Panc1 (cell line): Measurements from ENCODE around the gene AGBL4. TPM values are rescaled to one million over a fixed set of nuclear protein-coding genes. Genes with fewer than 3 reads are reported as not detected.

ENCODE experiments used
- ATAC-seq: fragments of 200-7000 bp; cut with Tn5 transposase; 2 replicates; pipeline ENCODE4 v1.9.1; 2020; ENCODE audit warnings: mild to moderate bottlenecking, moderate library complexity
- BruUV-seq: library from RNA; stranded (reverse); fragments of 400-500 nt; replicated peaks from 2 replicates; lab custom pipeline; 2021; lab: Mats Ljungman, UMichigan
- CTCF ChIA-PET: fragments of 300-600 bp; sonication (Branson Sonifier 250); formaldehyde crosslinking; loops from one replicate; lab custom pipeline; 2022; ENCODE audit warnings: antibody characterized with exemption; lab: Charles Lee
- POLR2A ChIA-PET: fragments of 300-600 bp; sonication (Branson Sonifier 250); formaldehyde crosslinking; loops from one replicate; lab custom pipeline; 2022; ENCODE audit warnings: antibody characterized with exemption; lab: Charles Lee
- DNase-seq: peaks from one replicate; pipeline ENCODE4 v3.0.0-alpha.2; 2010; ENCODE audit warnings: low read depth, low spot score
- H3K27ac ChIP-seq: 2 replicates; pipeline ENCODE4 v1.5.1; 2011; ENCODE audit warnings: mild to moderate bottlenecking, low read length, inconsistent platforms
- H3K27me3 ChIP-seq: fragments of 200-500 bp; sonication (Bioruptor generic); 2 replicates; pipeline ENCODE4 v1.6.0; 2014; ENCODE audit warnings: low read length, inconsistent platforms; ENCODE audit not compliant: control insufficient read depth, insufficient read depth
- H3K36me3 ChIP-seq: fragments of 200-500 bp; sonication (Bioruptor generic); 2 replicates; pipeline ENCODE4 v1.5.1; 2014; ENCODE audit warnings: inconsistent platforms, mild to moderate bottlenecking, low read length, moderate library complexity; ENCODE audit not compliant: control insufficient read depth, insufficient read depth
- H3K4me1 ChIP-seq: 2 replicates; pipeline ENCODE4 v1.5.1; 2011; ENCODE audit warnings: inconsistent platforms, mild to moderate bottlenecking, low read length, moderate library complexity; ENCODE audit not compliant: control insufficient read depth, insufficient read depth
- H3K4me3 ChIP-seq, 2 experiments: 2 replicates each; pipeline ENCODE4 v1.5.1; 2011 to 2012; ENCODE audit warnings: low read depth in 2 of 2, low read length in 2 of 2, mild to moderate bottlenecking in 2 of 2, inconsistent platforms in 1 of 2, moderate library complexity in 1 of 2
- H3K9me3 ChIP-seq: fragments of 200-500 bp; sonication (Bioruptor generic); 2 replicates; pipeline ENCODE4 v1.5.1; 2014; ENCODE audit warnings: low read depth, mild to moderate bottlenecking, inconsistent platforms, low read length, moderate library complexity; ENCODE audit not compliant: control insufficient read depth, insufficient read depth
- CTCF ChIP-seq: fragments of 450-650 bp; IDR thresholded peaks from 2 replicates; pipeline ENCODE4 v1.5.1; 2017; ENCODE audit warnings: mild to moderate bottlenecking
- POLR2AphosphoS5 ChIP-seq: IDR thresholded peaks from 2 replicates; pipeline ENCODE4 v1.6.1; 2012; ENCODE audit warnings: mild to moderate bottlenecking, low read depth, low read length, moderate library complexity
- REST ChIP-seq, 2 experiments: IDR thresholded peaks; 2 replicates each; pipeline ENCODE4 v1.6.1; 2011 to 2012; ENCODE audit warnings: low read depth in 2 of 2, control low read depth in 1 of 2, low read length in 1 of 2, mild to moderate bottlenecking in 1 of 2, moderate library complexity in 1 of 2; ENCODE audit not compliant: insufficient read depth in 1 of 2
- SIN3A ChIP-seq: IDR thresholded peaks from 2 replicates; pipeline ENCODE4 v1.6.1; 2012; ENCODE audit warnings: low read depth, mild to moderate bottlenecking, low read length, moderate library complexity, borderline replicate concordance; ENCODE audit not compliant: insufficient read depth
- TCF7L2 ChIP-seq: IDR thresholded peaks from 2 replicates; pipeline ENCODE4 v1.6.1; 2011; ENCODE audit warnings: mild to moderate bottlenecking, low read depth, low read length, inconsistent platforms
- in situ Hi-C: cut with HindIII; loops from 2 replicates; pipeline ENCODE4 v1.10.0; 2016; ENCODE audit warnings: low sequenced_read_pairs, low pct_unique_long_range_greater_than_20kb
- intact Hi-C: fragments of 100-400 bp; cut with micrococcal nuclease; formaldehyde crosslinking; loops from one replicate; pipeline ENCODE4 v1.10.0; 2022; ENCODE audit not compliant: unreplicated experiment
- total RNA-seq: library from RNA; stranded (reverse); gene quantifications from one replicate; pipeline ENCODE4 v1.2.1, GENCODE V29; 2021; ENCODE audit not compliant: unreplicated experiment

Gene AGBL4
- total RNA-seq, 1 experiment from 2014 or later = not detected

- intact Hi-C loops = no loop called here
- no peaks in the 10 kb centered on the region; the same call in 1 of the 2 replicates for H3K27me3 ChIP-seq
- POLR2A ChIA-PET = no interaction called here
- in situ Hi-C loops = no loop called here
- no peaks in the 10 kb centered on the region for H3K4me1 ChIP-seq
- ATAC-seq (no peak), DNase-seq (no peak)
- no TSS peak for BruUV-seq
- H3K27ac ChIP-seq = no peak overlapping the region
- H3K36me3 ChIP-seq = no peaks in the 10 kb centered on the region
- no peak overlapping the region for H3K4me3 ChIP-seq
- CTCF ChIA-PET = no interaction called here
- H3K9me3 ChIP-seq = no peaks in the 10 kb centered on the region
- TF ChIP-seq SIN3A (no peak), POLR2AphosphoS5 (no peak), CTCF (no peak), TCF7L2 (no peak), REST (IDR thresholded peaks at IDR 0.05; ENCODE audit: insufficient read depth in 1 of 2, low read depth in 2 of 2, low read length in 1 of 2) (no peak)
Measured at GRCh38 chr1:48657413-48657812, 1366.3 kb downstream of the AGBL4 start.

- no peak for DNase-seq
- H3K27ac ChIP-seq = no peak overlapping the region
- intact Hi-C loops = no loop called here
- ChIA-PET CTCF (no interaction called here), POLR2A (no interaction called here)
- H3K4me1 ChIP-seq = no peaks in the 10 kb centered on the region
- no peaks in the 10 kb centered on the region for H3K9me3 ChIP-seq
- TF ChIP-seq TCF7L2 (no peak), SIN3A (no peak), CTCF (no peak), POLR2AphosphoS5 (no peak), REST (IDR thresholded peaks at IDR 0.05; ENCODE audit: insufficient read depth in 1 of 2, low read depth in 2 of 2, low read length in 1 of 2) (no peak)
- H3K27me3 ChIP-seq = no peaks in the 10 kb centered on the region; the same call in 1 of the 2 replicates
- no peaks in the 10 kb centered on the region for H3K36me3 ChIP-seq
- no peak overlapping the region for H3K4me3 ChIP-seq
- in situ Hi-C loops = no loop called here
- no TSS peak for BruUV-seq
- no peak for ATAC-seq
Measured at GRCh38 chr1:48654606-48655210, 1369.0 kb downstream of the AGBL4 start.
